ENCODE data around the gene RAG1.

RAG1 gene

GRCh38 chr11:36567694-36568093, at the start of gene RAG1:
TSS of gene RAG1 (plus strand) at chr11:36568007. CDS start at chr11:36573305, 5,298 bp downstream.
- DNase-seq = no peak

GRCh38 chr11:36530840-36531239, 37.0 kb upstream of the RAG1 start:
- no peak for DNase-seq

- no peak for DNase-seq
Measured at GRCh38 chr11:36532941-36533601, 34.7 kb upstream of the RAG1 start.

- no peak for DNase-seq
Measured at GRCh38 chr11:36534276-36534840, 33.4 kb upstream of the RAG1 start.

GRCh38 chr11:36540998-36541397, 26.8 kb upstream of the RAG1 start:
- DNase-seq = peak; percentile 31

- no peak for DNase-seq
Measured at GRCh38 chr11:36550385-36551115, 17.3 kb upstream of the RAG1 start.

GRCh38 chr11:36557390-36557789, 10.4 kb upstream of the RAG1 start:
- DNase-seq = peak; percentile 21

- DNase-seq = no peak
Measured at GRCh38 chr11:36557991-36558390, 9.8 kb upstream of the RAG1 start.

GRCh38 chr11:36558571-36559413, 9.0 kb upstream of the RAG1 start:
- no peak for DNase-seq

- DNase-seq = peak; percentile 10
Measured at GRCh38 chr11:36564376-36565030, 3.3 kb upstream of the RAG1 start.

- no peak for DNase-seq
Measured at GRCh38 chr11:36565031-36565610, 2.7 kb upstream of the RAG1 start.

- no peak for DNase-seq
Measured at GRCh38 chr11:36566407-36567053, 1.3 kb upstream of the RAG1 start.

GRCh38 chr11:36569095-36569494, 1.3 kb downstream of the RAG1 start:
- DNase-seq = no peak

- DNase-seq = no peak
Measured at GRCh38 chr11:36574486-36574885, 6.7 kb downstream of the RAG1 start.

- DNase-seq = no peak
Measured at GRCh38 chr11:36577373-36577772, 9.6 kb downstream of the RAG1 start.

GRCh38 chr11:36577859-36578258, 10.1 kb downstream of the RAG1 start:
- no peak for DNase-seq

GRCh38 chr11:36578458-36578857, 10.7 kb downstream of the RAG1 start:
- no peak for DNase-seq

GRCh38 chr11:36581536-36581935, 13.7 kb downstream of the RAG1 start:
- no peak for DNase-seq

- no peak for DNase-seq
Measured at GRCh38 chr11:36583667-36584066, 15.9 kb downstream of the RAG1 start.

GRCh38 chr11:36586543-36586942, 18.7 kb downstream of the RAG1 start:
- DNase-seq = no peak

GRCh38 chr11:36588099-36588498, 20.3 kb downstream of the RAG1 start:
- DNase-seq = no peak

GRCh38 chr11:36590513-36590912, 22.7 kb downstream of the RAG1 start:
- no peak for DNase-seq

All from NCI-H748 treated with DMSO at 0.1 percent for 48 hours (cell line).